DOHH2 (cell line): ENCODE data around the gene TSPAN10.

ENCODE experiments used
- H3F3A ChIP-seq: fragments of 200-600 bp; sonication (generic), shearing (Covaris generic); 2 replicates; pipeline ENCODE4 v1.6.0; 2016; ENCODE audit warnings: antibody characterized with exemption, mild to moderate bottlenecking; ENCODE audit not compliant: control insufficient read depth, insufficient read depth
- H3K27ac ChIP-seq: fragments of 200-600 bp; sonication (generic); 2 replicates; pipeline ENCODE4 v1.5.1; 2014; ENCODE audit warnings: low read depth, mild to moderate bottlenecking, low read length, moderate library complexity
- H3K27me3 ChIP-seq: fragments of 200-600 bp; sonication (generic); 2 replicates; pipeline ENCODE4 v1.6.1; 2014; ENCODE audit warnings: mild to moderate bottlenecking, low read length, mixed read lengths; ENCODE audit not compliant: control insufficient read depth
- H3K36me3 ChIP-seq: fragments of 200-600 bp; sonication (generic); 2 replicates; pipeline ENCODE4 v1.6.1; 2014; ENCODE audit warnings: mild to moderate bottlenecking, low read length, moderate library complexity, mixed read lengths; ENCODE audit not compliant: control insufficient read depth
- H3K4me1 ChIP-seq: fragments of 200-600 bp; sonication (generic); 2 replicates; pipeline ENCODE4 v1.6.1; 2014; ENCODE audit warnings: mild to moderate bottlenecking, low read length, mixed read lengths; ENCODE audit not compliant: control insufficient read depth
- H3K4me2 ChIP-seq: fragments of 200-600 bp; sonication (generic); 2 replicates; pipeline ENCODE4 v1.6.0; 2014; ENCODE audit warnings: mild to moderate bottlenecking, low read length, moderate library complexity
- H3K4me3 ChIP-seq: fragments of 200-600 bp; sonication (generic); 2 replicates; pipeline ENCODE4 v1.5.1; 2014; ENCODE audit warnings: mild to moderate bottlenecking, low read length, mixed read lengths
- H3K79me2 ChIP-seq: fragments of 200-600 bp; sonication (generic); 2 replicates; pipeline ENCODE4 v1.6.1; 2014; ENCODE audit warnings: mild to moderate bottlenecking, low read length, mixed read lengths; ENCODE audit not compliant: control insufficient read depth
- H3K9me2 ChIP-seq: fragments of 200-600 bp; sonication (generic); replicated peaks from 2 replicates; pipeline ENCODE4 v1.6.1; 2014; ENCODE audit warnings: mild to moderate bottlenecking, low read length, mixed read lengths; ENCODE audit not compliant: control insufficient read depth
- H3K9me3 ChIP-seq: fragments of 200-600 bp; sonication (generic); 2 replicates; pipeline ENCODE4 v1.6.1; 2014; ENCODE audit warnings: antibody characterized with exemption, low read length, mixed read lengths; ENCODE audit not compliant: control insufficient read depth, insufficient read depth
- H4K20me1 ChIP-seq: fragments of 200-600 bp; sonication (generic); 2 replicates; pipeline ENCODE4 v1.6.0; 2014; ENCODE audit warnings: low read depth, mild to moderate bottlenecking, antibody characterized with exemption, low read length, moderate library complexity; ENCODE audit not compliant: control insufficient read depth, insufficient read depth
- CTCF ChIP-seq: fragments of 200-600 bp; sonication (generic); IDR thresholded peaks from one replicate; pipeline ENCODE4 v1.5.1; 2014; ENCODE audit warnings: antibody characterized with exemption, mild to moderate bottlenecking, low read depth, low read length; ENCODE audit not compliant: poor library complexity, severe bottlenecking
- EZH2phosphoT487 ChIP-seq: fragments of 200-600 bp; sonication (generic); IDR thresholded peaks from 2 replicates; pipeline ENCODE4 v1.6.1; 2017; ENCODE audit warnings: borderline replicate concordance, mild to moderate bottlenecking, antibody characterized with exemption, low read length, moderate library complexity, mixed read lengths

The TSPAN10 gene

DNA sequence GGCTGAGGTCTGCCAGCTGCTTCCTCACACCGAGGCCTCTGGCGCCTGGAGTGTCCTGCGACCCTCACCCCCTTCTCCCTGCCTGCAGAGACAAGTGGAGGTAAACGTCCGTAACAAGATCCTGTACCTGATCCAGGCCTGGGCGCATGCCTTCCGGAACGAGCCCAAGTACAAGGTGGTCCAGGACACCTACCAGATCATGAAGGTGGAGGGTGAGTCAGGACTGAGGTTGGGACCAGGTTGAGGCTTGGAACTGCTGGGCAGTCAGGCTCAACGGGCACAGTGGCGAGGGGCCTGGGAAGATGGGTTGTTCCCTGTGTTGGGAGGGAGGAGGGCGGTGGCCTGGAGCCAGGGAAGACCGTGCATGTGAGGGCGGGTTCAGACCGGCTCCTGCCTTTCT lies 51.6 kb downstream of the TSPAN10 start:
- no peak overlapping the region for H3K4me3 ChIP-seq
- TF ChIP-seq CTCF (no peak), EZH2phosphoT487 (no peak)
- H3K4me1 ChIP-seq = peaks cover 14% of the 10 kb centered on the region
- H3K79me2 ChIP-seq = peaks cover 56% of the 10 kb centered on the region
- no peaks in the 10 kb centered on the region for H3K9me3 ChIP-seq
- H3K9me2 ChIP-seq = no peaks in the 10 kb centered on the region
- no peak overlapping the region for H3K4me2 ChIP-seq
- no peaks in the 10 kb centered on the region for H3F3A ChIP-seq
- H3K27me3 ChIP-seq = no peaks in the 10 kb centered on the region
- peaks cover 13% of the 10 kb centered on the region; the same call in 1 of the 2 replicates for H4K20me1 ChIP-seq
- H3K27ac ChIP-seq = no peak overlapping the region
- peaks cover 94% of the 10 kb centered on the region for H3K36me3 ChIP-seq

GRCh38 chr17:81690066-81690465 lies 53.1 kb downstream of the TSPAN10 start:
- Histone ChIP-seq H3K4me3 (no peak overlapping the region), H3K79me2 (peaks cover 46% of the 10 kb centered on the region), H3K36me3 (peaks cover 97% of the 10 kb centered on the region), H3K9me3 (no peaks in the 10 kb centered on the region), H3K27ac (no peak overlapping the region), H3K9me2 (no peaks in the 10 kb centered on the region), H3K27me3 (no peaks in the 10 kb centered on the region), H3K4me2 (no peak overlapping the region), H3K4me1 (peaks cover 7% of the 10 kb centered on the region), H4K20me1 (peaks cover 9% of the 10 kb centered on the region; the same call in 1 of the 2 replicates), H3F3A (no peaks in the 10 kb centered on the region)
- TF ChIP-seq CTCF = no peak
- no peak for TF ChIP-seq EZH2phosphoT487

DNA sequence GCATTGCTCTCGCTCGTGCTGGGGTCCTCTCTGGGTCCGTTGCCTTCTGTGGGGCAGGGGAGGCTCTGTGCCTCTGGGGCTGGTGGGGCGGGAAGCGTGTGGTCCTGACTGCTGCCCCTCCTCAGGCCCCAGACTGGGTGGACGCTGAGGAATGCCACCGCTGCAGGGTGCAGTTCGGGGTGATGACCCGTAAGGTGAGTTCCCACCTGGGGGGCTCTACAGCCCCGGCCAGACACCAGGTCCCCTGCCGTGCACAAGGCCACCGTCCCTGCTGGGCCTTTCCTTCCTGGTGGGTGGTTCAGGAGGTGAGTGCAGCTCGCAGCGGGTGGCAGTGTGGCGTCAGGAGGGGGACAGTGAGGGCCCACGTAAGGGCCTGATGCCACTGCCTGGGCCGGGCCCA lies 53.6 kb downstream of the TSPAN10 start:
- Histone ChIP-seq H3K9me3 (no peaks in the 10 kb centered on the region), H4K20me1 (peaks cover 4% of the 10 kb centered on the region; the same call in 1 of the 2 replicates), H3K27ac (no peak overlapping the region), H3K4me2 (no peak overlapping the region), H3K36me3 (peaks cover 97% of the 10 kb centered on the region), H3F3A (no peaks in the 10 kb centered on the region), H3K4me1 (peaks cover 3% of the 10 kb centered on the region), H3K27me3 (no peaks in the 10 kb centered on the region), H3K9me2 (no peaks in the 10 kb centered on the region), H3K79me2 (peaks cover 43% of the 10 kb centered on the region), H3K4me3 (no peak overlapping the region)
- TF ChIP-seq EZH2phosphoT487 = no peak
- TF ChIP-seq CTCF = no peak
